ENCODE data around the gene RPUSD2.

- TF ChIP-seq, protein P1, sequence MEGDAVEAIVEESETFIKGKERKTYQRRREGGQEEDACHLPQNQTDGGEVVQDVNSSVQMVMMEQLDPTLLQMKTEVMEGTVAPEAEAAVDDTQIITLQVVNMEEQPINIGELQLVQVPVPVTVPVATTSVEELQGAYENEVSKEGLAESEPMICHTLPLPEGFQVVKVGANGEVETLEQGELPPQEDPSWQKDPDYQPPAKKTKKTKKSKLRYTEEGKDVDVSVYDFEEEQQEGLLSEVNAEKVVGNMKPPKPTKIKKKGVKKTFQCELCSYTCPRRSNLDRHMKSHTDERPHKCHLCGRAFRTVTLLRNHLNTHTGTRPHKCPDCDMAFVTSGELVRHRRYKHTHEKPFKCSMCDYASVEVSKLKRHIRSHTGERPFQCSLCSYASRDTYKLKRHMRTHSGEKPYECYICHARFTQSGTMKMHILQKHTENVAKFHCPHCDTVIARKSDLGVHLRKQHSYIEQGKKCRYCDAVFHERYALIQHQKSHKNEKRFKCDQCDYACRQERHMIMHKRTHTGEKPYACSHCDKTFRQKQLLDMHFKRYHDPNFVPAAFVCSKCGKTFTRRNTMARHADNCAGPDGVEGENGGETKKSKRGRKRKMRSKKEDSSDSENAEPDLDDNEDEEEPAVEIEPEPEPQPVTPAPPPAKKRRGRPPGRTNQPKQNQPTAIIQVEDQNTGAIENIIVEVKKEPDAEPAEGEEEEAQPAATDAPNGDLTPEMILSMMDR (IDR thresholded peaks at IDR 0.05): no peak
- TF ChIP-seq EP300 (IDR thresholded peaks at IDR 0.05): no peak
- TF ChIP-seq POLR2A (IDR thresholded peaks at IDR 0.05): no peak
Measured at GRCh38 chr15:40598126-40598525, 29.0 kb downstream of the RPUSD2 start.
